Esophagus squamous epithelium (tissue), 5 donors: ENCODE measurements around the gene NDUFB3. TPM values are rescaled to one million over a fixed set of nuclear protein-coding genes. Genes with fewer than 3 reads are reported as not detected.

Source experiments
- DNase-seq: peaks from one replicate; lab custom pipeline; 2025; lab: John Stamatoyannopoulos, UW
- H3K27ac ChIP-seq, 4 donors: fragments of 200-600 bp; sonication (generic); one replicate each; pipeline ENCODE4 v1.5.1; 2016 to 2019; ENCODE audit warnings: mild to moderate bottlenecking in 1 of 4
- H3K27me3 ChIP-seq, 4 donors: fragments of 200-600 bp; sonication (generic); 1 replicate in 3 of 4; 2 replicates in 1 of 4; pipeline versions ENCODE4 v1.5.1 to v1.6.0; 2017 to 2021; ENCODE audit warnings: antibody characterized with exemption in 1 of 4
- H3K36me3 ChIP-seq, 3 donors: fragments of 200-600 bp; sonication (generic); one replicate each; pipeline ENCODE4 v1.5.1; 2016 to 2019
- H3K4me1 ChIP-seq, 3 donors: fragments of 200-600 bp; sonication (generic); one replicate each; pipeline ENCODE4 v1.5.1; 2017 to 2019
- H3K4me3 ChIP-seq, 4 donors: fragments of 200-600 bp; sonication (generic); 1 replicate in 3 of 4; 2 replicates in 1 of 4; pipeline ENCODE4 v1.5.1; 2016 to 2019; ENCODE audit warnings: mild to moderate bottlenecking in 2 of 4, moderate library complexity in 1 of 4
- H3K9me3 ChIP-seq, 3 donors: fragments of 200-600 bp; sonication (generic); one replicate each; pipeline ENCODE4 v1.5.1; 2016 to 2019
- POLR2A ChIP-seq, 4 donors: fragments of 450-650 bp; IDR thresholded peaks; one replicate each; pipeline ENCODE4 v1.6.1; 2017; ENCODE audit warnings: antibody characterized with exemption in 4 of 4, mild to moderate bottlenecking in 4 of 4, moderate library complexity in 3 of 4
- WGBS, 2 donors: methylation state at CpG; one replicate each; pipeline ENCODE4 v1.1.5; 2018; 5-methylcytosine and 5-hydroxymethylcytosine counted together
- intact Hi-C: fragments of 100-400 bp; cut with DNase I; formaldehyde crosslinking; loops from one replicate; pipeline ENCODE4 v1.15.0; 2022
- total RNA-seq, 4 donors: library from RNA; depleted of rRNA; stranded (reverse); fragments of >200 nt; gene quantifications; one replicate each; pipeline ENCODE4 v1.1.0, GENCODE V29; 2016
- TF ChIP-seq, protein P1 (sequence below), 6 experiments: fragments of 450-650 bp in 4 of 6; fragments of 200-600 bp in 2 of 6; sonication (generic) in 2 of 6; IDR thresholded peaks; one replicate each; pipeline ENCODE4 v1.5.1; 2016 to 2019; ENCODE audit warnings: antibody characterized with exemption in 6 of 6, mild to moderate bottlenecking in 4 of 6, moderate library complexity in 4 of 6
- donor health status: DM: yes; HTN: yes; CAD: no.

NDUFB3 gene
- total RNA-seq, 4 donors from 2014 or later = 63.6 to 111 (median 77.3) TPM

DNA sequence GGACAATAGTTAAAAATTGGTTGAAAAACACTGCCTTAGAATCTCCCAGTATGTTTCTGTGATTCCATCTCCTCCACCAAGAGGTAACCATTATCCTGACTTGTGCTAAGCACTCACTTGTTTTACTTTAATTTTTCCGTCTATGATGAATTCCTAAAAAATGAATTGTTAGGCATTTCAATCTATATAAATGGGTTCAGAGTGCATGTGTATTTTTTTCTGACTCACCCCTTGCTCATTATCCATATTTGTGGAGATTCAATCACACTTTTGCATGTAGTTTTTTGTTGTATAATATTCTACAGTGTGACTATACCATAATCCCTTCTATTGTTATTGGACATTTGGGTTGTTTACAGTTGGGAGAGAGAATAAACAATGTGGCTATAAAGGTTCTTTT is 1.3 kb downstream of the NDUFB3 start:
- DNase-seq = no peak
- Histone ChIP-seq H3K36me3 (no peaks in the 10 kb centered on the region), H3K4me1 (peaks cover 28 to 67% (median 37%) of the 10 kb centered on the region in 3 donors), H3K4me3 (peak overlapping the region in 3 of 4 donors; percentile 88 to 98 (median 92)), H3K27me3 (no peaks in the 10 kb centered on the region), H3K9me3 (no peaks in the 10 kb centered on the region), H3K27ac (no peak overlapping the region)
- 54 to 56% methylated on average over 1 of the region's 1 CpG for WGBS, 2 donors
- TF ChIP-seq, protein P1, sequence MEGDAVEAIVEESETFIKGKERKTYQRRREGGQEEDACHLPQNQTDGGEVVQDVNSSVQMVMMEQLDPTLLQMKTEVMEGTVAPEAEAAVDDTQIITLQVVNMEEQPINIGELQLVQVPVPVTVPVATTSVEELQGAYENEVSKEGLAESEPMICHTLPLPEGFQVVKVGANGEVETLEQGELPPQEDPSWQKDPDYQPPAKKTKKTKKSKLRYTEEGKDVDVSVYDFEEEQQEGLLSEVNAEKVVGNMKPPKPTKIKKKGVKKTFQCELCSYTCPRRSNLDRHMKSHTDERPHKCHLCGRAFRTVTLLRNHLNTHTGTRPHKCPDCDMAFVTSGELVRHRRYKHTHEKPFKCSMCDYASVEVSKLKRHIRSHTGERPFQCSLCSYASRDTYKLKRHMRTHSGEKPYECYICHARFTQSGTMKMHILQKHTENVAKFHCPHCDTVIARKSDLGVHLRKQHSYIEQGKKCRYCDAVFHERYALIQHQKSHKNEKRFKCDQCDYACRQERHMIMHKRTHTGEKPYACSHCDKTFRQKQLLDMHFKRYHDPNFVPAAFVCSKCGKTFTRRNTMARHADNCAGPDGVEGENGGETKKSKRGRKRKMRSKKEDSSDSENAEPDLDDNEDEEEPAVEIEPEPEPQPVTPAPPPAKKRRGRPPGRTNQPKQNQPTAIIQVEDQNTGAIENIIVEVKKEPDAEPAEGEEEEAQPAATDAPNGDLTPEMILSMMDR (IDR thresholded peaks at IDR 0.05) = no peak
- intact Hi-C loops = no loop called here

DNA sequence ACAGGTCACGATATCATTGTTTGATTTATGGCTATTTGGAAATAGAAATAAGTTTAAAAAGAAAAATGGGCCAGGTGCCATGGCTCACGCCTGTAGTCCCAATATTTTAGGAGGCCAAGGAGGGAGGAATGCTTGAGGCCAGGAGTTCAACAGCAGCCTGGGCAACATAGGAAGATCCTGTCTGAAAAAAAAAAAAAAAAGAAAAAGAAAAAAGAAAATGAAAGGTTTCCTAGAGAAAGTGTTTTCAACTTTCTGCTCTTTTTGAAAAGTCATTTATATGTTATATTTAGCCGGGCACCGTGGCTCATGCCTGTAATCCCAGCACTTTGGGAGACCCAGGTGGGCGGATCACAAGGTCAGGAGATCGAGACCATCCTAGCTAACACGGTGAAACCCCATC is 3.2 kb downstream of the NDUFB3 start:
- Histone ChIP-seq H3K4me1 (peaks cover 16 to 48% (median 22%) of the 10 kb centered on the region in 3 donors), H3K27ac (no peak overlapping the region), H3K36me3 (peaks cover 0 to 14% (median 7%) of the 10 kb centered on the region in 3 donors), H3K4me3 (no peak overlapping the region), H3K27me3 (no peaks in the 10 kb centered on the region), H3K9me3 (no peaks in the 10 kb centered on the region)
- TF ChIP-seq, protein P1 (IDR thresholded peaks at IDR 0.05) = no peak
- TF ChIP-seq POLR2A (IDR thresholded peaks at IDR 0.05) = no peak
- 77 to 82% methylated on average over 7 of the region's 7 CpGs for WGBS, 2 donors
- intact Hi-C loops = loop anchor here (5.0 kb wide), 2 partner anchors 37 to 173 kb away; no protein-coding TSS in a partner anchor
- DNase-seq = no peak

DNA sequence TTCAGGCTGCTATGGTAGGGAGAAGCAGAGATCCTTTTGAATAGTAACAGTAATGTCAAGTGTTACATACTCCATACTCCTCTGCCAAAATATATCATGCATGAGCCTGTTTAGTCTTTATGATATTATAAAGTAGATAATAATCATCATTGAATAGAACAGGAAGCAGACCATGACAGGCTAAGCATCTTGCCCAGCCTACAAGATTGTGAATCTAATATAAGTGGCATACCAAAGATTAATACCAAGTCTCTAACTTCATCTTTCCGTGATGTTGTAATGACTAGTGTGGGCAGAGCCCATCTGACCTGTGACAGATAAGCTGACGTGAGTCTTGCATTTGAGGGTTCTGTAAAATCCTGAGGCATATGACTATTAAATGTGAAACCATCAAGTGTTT is 13.1 kb downstream of the NDUFB3 start:
- DNase-seq = no peak
- H3K4me3 ChIP-seq = no peak overlapping the region
- H3K27me3 ChIP-seq = no peaks in the 10 kb centered on the region
- H3K27ac ChIP-seq = no peak overlapping the region
- H3K36me3 ChIP-seq = peaks cover 3 to 96% (median 5%) of the 10 kb centered on the region in 3 donors
- intact Hi-C loops = no loop called here
- 67 to 74% methylated on average over 2 of the region's 2 CpGs for WGBS, 2 donors
- no peak for TF ChIP-seq POLR2A (IDR thresholded peaks at IDR 0.05)
- TF ChIP-seq, protein P1 (IDR thresholded peaks at IDR 0.05) = no peak
- no peaks in the 10 kb centered on the region for H3K4me1 ChIP-seq
- H3K9me3 ChIP-seq = no peaks in the 10 kb centered on the region

DNA sequence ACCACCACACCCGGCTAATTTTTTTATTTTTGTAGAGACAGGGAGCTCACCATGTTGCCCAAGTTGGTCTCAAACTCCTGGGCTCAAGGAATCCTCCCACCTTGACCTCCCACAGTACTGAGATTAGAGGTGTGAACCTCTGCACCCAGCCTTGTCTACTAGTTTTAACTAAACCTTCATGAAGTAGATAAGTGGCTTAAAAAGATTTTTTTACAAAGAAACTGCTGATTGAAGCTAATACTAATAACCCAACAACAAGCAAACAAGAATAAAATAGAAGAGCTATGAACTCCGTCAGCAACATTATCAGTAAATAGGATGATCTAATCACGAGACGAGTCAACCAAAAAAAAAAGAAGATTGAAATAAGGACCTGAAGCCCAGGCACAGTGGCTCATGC is 18.8 kb downstream of the NDUFB3 start:
- DNase-seq = no peak
- no peak for TF ChIP-seq POLR2A (IDR thresholded peaks at IDR 0.05)
- TF ChIP-seq, protein P1 (IDR thresholded peaks at IDR 0.05) = no peak
- Histone ChIP-seq H3K4me1 (no peaks in the 10 kb centered on the region), H3K4me3 (no peak overlapping the region), H3K36me3 (peaks cover 0 to 52% (median 0%) of the 10 kb centered on the region in 3 donors), H3K9me3 (no peaks in the 10 kb centered on the region), H3K27me3 (no peaks in the 10 kb centered on the region), H3K27ac (no peak overlapping the region)
- WGBS, 2 donors = 85 to 94% methylated on average over 4 of the region's 4 CpGs
- intact Hi-C loops = no loop called here

DNA sequence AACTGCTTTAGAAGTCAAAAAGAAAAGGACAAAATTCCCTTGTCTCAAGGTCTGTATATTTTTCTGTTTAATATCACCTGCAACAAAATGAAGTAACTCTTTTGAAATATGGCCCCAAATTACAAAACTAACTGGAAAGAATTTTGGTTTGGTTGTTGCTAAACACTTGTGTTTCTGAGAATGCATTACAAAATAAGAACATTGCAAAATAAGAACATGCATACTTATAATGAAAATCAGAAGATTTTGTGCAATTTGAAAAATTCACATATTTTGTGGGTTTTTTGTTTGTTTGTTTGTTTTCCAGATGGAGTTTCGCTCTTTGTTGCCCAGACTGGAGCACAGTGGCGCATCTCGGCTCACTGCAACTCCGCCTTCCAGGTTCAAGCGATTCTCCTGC is 21.8 kb downstream of the NDUFB3 start:
- no peaks in the 10 kb centered on the region for H3K9me3 ChIP-seq
- DNase-seq = no peak
- intact Hi-C loops = no loop called here
- TF ChIP-seq, protein P1 (IDR thresholded peaks at IDR 0.05) = no peak
- TF ChIP-seq POLR2A (IDR thresholded peaks at IDR 0.05) = no peak
- no peak overlapping the region for H3K27ac ChIP-seq
- peaks cover 0 to 22% (median 0%) of the 10 kb centered on the region in 3 donors for H3K36me3 ChIP-seq
- no peaks in the 10 kb centered on the region for H3K4me1 ChIP-seq
- H3K27me3 ChIP-seq = no peaks in the 10 kb centered on the region
- no peak overlapping the region for H3K4me3 ChIP-seq
- 76 to 98% methylated on average over 5 of the region's 5 CpGs for WGBS, 2 donors
